Erythroblast (primary cell): ENCODE results near the gene GJB2.

ENCODE experiments used
- GATA1 ChIP-seq: IDR thresholded peaks from 2 replicates; pipeline ENCODE4 v1.6.1; 2011; ENCODE audit warnings: low read depth, mild to moderate bottlenecking, control low read depth, low read length, moderate library complexity
- POLR2A ChIP-seq: IDR thresholded peaks from 2 replicates; pipeline ENCODE4 v1.6.1; 2011; ENCODE audit warnings: mild to moderate bottlenecking, low read length

DNA sequence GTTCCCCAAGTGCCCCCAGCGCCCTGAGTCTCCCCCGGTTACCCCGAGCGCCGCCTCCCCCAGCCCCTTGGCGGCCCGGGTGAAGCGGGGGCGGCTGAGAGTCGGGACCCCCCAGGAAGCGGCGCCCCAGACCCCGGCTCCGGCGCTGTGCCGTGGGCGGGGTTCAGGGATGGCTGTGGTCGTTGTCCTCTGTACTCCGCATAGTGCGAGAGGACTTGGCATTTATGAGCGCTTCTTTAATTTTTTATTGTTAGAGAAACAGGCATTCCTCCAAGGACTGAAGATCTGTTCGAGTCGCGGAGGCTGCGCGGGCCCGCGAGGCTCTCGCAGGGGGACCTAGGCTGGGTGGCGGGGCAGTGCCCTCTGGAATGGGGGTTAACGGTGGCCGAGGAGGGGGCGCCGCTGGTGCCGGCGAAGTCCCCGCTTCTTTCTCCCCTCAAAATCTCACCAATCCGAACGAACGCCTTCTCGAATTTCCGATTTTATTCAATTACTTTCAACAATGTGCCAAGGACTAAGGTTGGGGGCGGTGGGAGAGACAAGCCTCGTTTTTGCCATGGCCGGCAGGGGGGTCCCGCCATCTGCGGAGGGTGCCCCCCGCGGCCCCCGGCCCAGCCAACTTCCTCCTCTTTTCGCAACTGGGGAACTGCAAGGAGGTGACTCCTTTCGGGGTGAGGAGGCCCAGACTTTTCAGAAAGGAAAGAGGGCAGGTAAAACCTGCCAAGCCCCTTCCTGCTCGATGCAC, 596 bp upstream of the GJB2 start:
- no peak for TF ChIP-seq POLR2A
- no peak for TF ChIP-seq GATA1
